ENCODE data around the gene NUDT22. TPM values are rescaled to one million over a fixed set of nuclear protein-coding genes. Genes with fewer than 3 reads are reported as not detected.

NUDT22 gene
- polyA plus RNA-seq, 2 of the 4 experiments (the other 2 are of a cell fraction), result 21.5 to 33.2 TPM

- TF ChIP-seq FOSL2 (IDR thresholded peaks at IDR 0.05) (no peak), FOSL2 (CRISPR knock-in tag; IDR thresholded peaks at IDR 0.05) (no peak), KDM5A (IDR thresholded peaks at IDR 0.05) (no peak), TFCP2L1 (CRISPR knock-in tag; IDR thresholded peaks at IDR 0.05) (no peak), GATA3 (IDR thresholded peaks at IDR 0.05; ENCODE audit: borderline replicate concordance) (no peak)
Observed at GRCh38 chr11:64239662-64240434, 13.8 kb downstream of the NUDT22 start (continued).

- ChIA-PET CTCF (interaction anchor here (0.8 to 12.2 kb wide), 4 partner anchors 10 to 63 kb away, joined by 3 to 206 read pairs (median 4); partner anchors contain the start of genes CATSPERZ, ESRRA and STIP1), POLR2A (interaction anchor here (0.7 to 2.7 kb wide), 15 partner anchors 8 to 102 kb away, joined by 3 to 15 read pairs (median 5); partner anchors contain the start of genes BAD, DNAJC4, GPR137 and MACROD1)
- WGBS (ENCODE audit: missing lambda C conversion rate), result 1% methylated on average over 13 of the region's 58 CpGs
- H3K27ac ChIP-seq, result peak within 1 kb of the TSS; percentile 91 to 98
- peak; percentile 41 to 64 for ATAC-seq
- no peaks in the 10 kb centered on the region for H3K9me3 ChIP-seq
- peak within 1 kb of the TSS; percentile 100 for H3K4me2 ChIP-seq
- peak; percentile 94 to 98 for DNase-seq (ENCODE audit: low read depth in 1 of 2, low spot score in 1 of 2)
- peaks cover 43% of the 10 kb centered on the region for H3K4me1 ChIP-seq
- H3K4me3 ChIP-seq, result peak within 1 kb of the TSS; percentile 73
- FAIRE-seq, result no peak
- TF ChIP-seq MAZ (IDR thresholded peaks at IDR 0.05; ENCODE audit: borderline replicate concordance, low read depth, low read length) (no peak), PBX3 (IDR thresholded peaks at IDR 0.05) (peak; percentile 61; the same call in 1 of the 2 replicates), KDM1A (IDR thresholded peaks at IDR 0.05; ENCODE audit: low read depth) (no peak), CBX2 (IDR thresholded peaks at IDR 0.05; ENCODE audit: borderline replicate concordance, low read depth) (no peak), SMC3 (IDR thresholded peaks at IDR 0.05) (no peak), KDM5A (IDR thresholded peaks at IDR 0.05) (no peak), HOXA7 (CRISPR knock-in tag; IDR thresholded peaks at IDR 0.05) (no peak), HDAC2 (IDR thresholded peaks at IDR 0.05) (no peak), ELK1 (IDR thresholded peaks at IDR 0.05; ENCODE audit: low read depth, low read length) (no peak), USF2 (IDR thresholded peaks at IDR 0.05) (peak; percentile 43; the same call in 1 of the 2 replicates), PHF8 (IDR thresholded peaks at IDR 0.05; ENCODE audit: borderline replicate concordance, low read depth) (peak; percentile 52), ZSCAN20 (CRISPR knock-in tag; IDR thresholded peaks at IDR 0.05) (no peak), TFCP2L1 (CRISPR knock-in tag; IDR thresholded peaks at IDR 0.05) (no peak; the same call in 1 of the 2 replicates), BCL3 (IDR thresholded peaks at IDR 0.05) (peak; percentile 94), GATA3 (IDR thresholded peaks at IDR 0.05; ENCODE audit: borderline replicate concordance) (peak; percentile 27; the same call in 1 of the 2 replicates), HMGXB4 (CRISPR knock-in tag; IDR thresholded peaks at IDR 0.05; ENCODE audit: borderline replicate concordance) (no peak), E2F6 (IDR thresholded peaks at IDR 0.05; ENCODE audit: borderline replicate concordance, low read depth) (peak; percentile 46; the same call in 1 of the 2 replicates), ZNF302 (CRISPR knock-in tag; IDR thresholded peaks at IDR 0.05) (no peak), NR3C1 (IDR thresholded peaks at IDR 0.05) (no peak), POLR2AphosphoS2 (conservative IDR thresholded peaks at IDR 0.05; ENCODE audit: low read length) (no peak), BHLHE40 (IDR thresholded peaks at IDR 0.05; ENCODE audit: low read depth, low read length) (peak; percentile 84), NPAS2 (CRISPR knock-in tag; IDR thresholded peaks at IDR 0.05; ENCODE audit: borderline replicate concordance) (no peak), JUN (IDR thresholded peaks at IDR 0.05) (peak; percentile 69 to 91; a peak in 4 of 5 replicates), NFE2L2 (conservative IDR thresholded peaks at IDR 0.05; ENCODE audit: low read length) (no peak), RCOR1 (IDR thresholded peaks at IDR 0.05; ENCODE audit: low read depth, low read length) (no peak), POLR2A (IDR thresholded peaks at IDR 0.05; ENCODE audit: low read length) (peak; percentile 66), RFX5 (IDR thresholded peaks at IDR 0.05) (peak; percentile 70; the same call in 1 of the 2 replicates), HEYL (CRISPR knock-in tag; IDR thresholded peaks at IDR 0.05) (no peak), CBX8 (IDR thresholded peaks at IDR 0.05) (no peak)
Observed at GRCh38 chr11:64240435-64241240, 14.6 kb downstream of the NUDT22 start, which contains the start of gene FKBP2. TSS of gene FKBP2 (plus strand) at chr11:64241095. CDS start at chr11:64242388, 1,293 bp downstream.
